ENCODE measurements around the gene HTRA3.

HTRA3 gene

DNA sequence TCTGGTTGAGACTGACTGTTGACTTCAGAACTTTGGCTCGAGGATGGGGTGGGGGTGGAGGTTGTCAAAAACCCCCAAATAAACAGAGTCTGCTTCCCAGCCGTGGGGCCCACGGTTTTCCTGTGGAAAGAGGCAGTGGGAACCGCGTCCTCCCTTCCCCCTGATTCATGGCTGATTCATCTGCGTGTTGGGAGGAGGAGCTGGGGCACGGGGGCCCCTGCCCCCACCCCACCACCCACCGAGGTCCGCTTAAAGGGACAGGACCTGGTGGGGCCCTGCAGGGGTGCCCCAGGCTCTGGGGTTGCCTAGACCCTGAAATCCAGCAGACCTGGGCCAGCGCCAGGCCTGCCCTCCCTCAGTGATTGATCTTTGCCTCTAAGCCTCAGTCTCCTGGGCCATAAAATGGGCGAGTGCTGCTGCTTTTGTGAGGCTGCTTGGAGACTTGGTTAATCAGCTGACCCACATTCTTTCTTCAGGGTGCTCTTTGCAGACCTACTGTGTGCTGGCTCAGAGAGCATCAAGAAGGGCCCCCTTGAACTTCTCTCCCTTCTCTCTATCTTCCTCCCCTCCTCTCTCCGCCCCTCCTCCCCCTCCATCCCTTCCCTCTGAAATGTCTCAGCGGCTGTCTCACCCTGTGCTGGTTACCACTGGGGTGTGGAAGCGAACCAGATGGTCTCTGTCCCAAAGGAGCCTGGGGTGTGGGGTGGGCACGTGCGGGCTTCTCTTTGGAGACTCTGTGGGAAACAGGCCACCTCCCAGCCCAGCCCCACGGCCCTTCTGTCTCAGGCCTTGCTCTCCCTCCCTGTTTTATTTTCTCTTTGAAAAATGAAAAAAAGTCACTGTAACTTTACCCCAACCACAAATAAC lies 9.1 kb downstream of the HTRA3 start:
- ChIA-PET POLR2A (ENCODE audit: low non-redundant PET) (no interaction called here), CTCF (no interaction called here)
- peak overlapping the region; percentile 17; the same call in 1 of the 2 replicates for H3K27ac ChIP-seq
- DNase-seq (ENCODE audit: low spot score), result peak; percentile 41
- TF ChIP-seq, protein P1, sequence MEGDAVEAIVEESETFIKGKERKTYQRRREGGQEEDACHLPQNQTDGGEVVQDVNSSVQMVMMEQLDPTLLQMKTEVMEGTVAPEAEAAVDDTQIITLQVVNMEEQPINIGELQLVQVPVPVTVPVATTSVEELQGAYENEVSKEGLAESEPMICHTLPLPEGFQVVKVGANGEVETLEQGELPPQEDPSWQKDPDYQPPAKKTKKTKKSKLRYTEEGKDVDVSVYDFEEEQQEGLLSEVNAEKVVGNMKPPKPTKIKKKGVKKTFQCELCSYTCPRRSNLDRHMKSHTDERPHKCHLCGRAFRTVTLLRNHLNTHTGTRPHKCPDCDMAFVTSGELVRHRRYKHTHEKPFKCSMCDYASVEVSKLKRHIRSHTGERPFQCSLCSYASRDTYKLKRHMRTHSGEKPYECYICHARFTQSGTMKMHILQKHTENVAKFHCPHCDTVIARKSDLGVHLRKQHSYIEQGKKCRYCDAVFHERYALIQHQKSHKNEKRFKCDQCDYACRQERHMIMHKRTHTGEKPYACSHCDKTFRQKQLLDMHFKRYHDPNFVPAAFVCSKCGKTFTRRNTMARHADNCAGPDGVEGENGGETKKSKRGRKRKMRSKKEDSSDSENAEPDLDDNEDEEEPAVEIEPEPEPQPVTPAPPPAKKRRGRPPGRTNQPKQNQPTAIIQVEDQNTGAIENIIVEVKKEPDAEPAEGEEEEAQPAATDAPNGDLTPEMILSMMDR (conservative IDR thresholded peaks at IDR 0.05; ENCODE audit: low read depth), result no peak

DNA sequence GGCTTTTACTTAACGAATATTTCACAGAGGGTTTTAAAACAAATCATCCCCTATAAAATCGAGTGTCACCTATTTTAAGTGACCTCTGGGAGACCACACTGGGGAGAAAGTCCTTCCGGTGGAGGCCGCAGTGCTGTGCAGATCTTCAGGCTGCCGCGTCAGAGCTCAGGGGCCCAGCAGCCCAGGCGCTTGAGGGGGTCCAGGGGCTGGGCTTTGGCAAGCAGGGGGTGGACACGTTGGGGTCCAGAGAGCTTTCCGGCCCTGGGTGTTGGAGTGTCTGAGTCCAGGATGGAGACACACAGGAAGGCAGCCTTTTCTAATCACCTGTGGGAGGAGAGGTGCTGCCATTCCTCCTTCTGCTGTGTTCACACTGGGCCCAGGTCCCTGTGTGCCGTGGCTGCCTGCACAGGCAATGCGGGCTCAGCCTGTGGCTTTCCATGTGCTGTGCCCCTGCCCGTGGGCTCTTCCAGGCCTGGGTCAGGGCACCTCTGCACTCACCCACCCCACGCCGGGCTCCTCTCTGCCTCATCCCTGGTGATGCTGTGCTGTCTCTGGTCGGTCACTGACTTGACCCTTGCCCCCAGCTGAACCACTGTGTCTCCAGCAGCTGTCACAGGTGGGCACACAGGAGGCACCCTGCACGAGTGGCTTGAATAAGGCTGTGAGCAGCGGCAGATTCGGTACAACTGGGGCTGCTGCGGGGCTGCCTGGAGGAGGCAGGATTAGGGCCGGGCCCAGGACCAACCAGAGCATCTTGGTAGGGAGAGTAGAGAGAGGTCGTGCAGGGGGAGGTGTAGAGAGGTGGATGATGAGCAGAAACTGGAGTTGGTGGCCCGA lies 10.0 kb downstream of the HTRA3 start:
- CTCF ChIA-PET, result no interaction called here
- TF ChIP-seq, protein P1 (conservative IDR thresholded peaks at IDR 0.05; ENCODE audit: low read depth), result no peak
- POLR2A ChIA-PET (ENCODE audit: low non-redundant PET), result no interaction called here

DNA sequence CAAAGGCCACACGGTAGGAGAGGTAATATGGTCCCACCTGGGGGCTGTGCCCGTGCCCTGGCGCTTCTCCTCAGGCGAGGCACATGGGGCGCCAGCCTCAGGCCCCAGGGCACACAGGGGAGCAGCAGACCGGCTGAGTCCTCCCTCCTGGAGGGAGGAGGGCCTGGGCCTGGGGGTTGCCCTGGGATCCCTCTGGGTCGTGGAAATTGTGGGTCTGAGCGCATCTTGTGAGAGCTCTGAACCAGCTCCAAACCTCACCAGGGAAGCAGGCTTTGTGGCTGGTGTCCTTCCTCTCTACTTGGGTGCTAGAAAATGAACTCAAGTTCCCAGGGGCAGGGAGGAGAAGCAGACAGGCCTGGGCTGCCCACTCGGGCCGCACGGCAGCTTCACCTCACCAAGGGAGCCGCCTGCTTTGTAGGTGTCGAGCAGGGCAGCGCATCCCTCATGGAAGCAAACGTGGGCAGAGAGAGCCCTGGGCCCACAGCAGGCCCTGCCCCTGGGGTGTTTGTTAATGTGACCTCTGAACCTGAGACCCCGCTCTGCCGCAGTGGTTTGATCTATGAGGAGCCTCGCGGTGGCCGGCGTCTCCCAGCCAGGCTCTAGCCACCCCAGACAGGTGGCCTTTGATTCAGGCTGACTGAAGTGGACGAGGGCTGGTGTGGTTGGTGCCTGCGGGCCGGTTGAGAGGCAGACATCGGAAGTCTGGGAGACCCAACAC lies 10.8 kb downstream of the HTRA3 start:
- H3K27ac ChIP-seq, result no peak overlapping the region
- TF ChIP-seq, protein P1 (conservative IDR thresholded peaks at IDR 0.05; ENCODE audit: low read depth), result no peak
- POLR2A ChIA-PET (ENCODE audit: low non-redundant PET), result no interaction called here

More for the DNA sequence above, 10.0 kb downstream of the HTRA3 start:
- no peak for DNase-seq (ENCODE audit: low spot score)
- no peak overlapping the region for H3K27ac ChIP-seq

DNA sequence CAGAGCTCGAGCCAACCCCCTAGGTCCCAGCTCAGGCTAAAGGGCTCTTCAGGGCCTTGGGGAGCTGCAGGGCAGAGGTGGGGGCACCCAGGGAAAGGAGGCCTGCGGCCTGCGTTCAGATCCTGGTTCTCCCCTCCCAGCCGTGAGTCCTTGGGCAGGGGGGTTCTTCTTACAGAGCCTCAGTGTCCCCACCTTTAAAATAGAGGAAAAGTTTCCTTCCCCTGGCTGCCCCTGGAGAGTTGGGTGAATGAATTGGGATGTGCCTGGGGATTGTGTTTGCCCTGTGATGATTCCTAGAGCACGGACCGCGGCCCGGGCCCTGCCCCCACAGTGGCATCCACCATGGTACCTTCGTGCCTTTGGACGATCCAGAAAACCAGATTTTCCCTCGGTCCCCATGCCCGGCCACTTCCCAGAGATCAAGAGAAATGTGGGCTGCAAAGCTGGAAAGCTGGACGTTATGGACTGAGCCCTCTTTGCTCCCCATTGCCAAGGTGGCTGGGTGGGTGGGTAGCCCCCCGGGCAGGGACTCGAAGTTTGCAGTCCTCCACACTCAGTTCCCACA lies 11.4 kb downstream of the HTRA3 start:
- no peak for DNase-seq (ENCODE audit: low spot score)
- TF ChIP-seq, protein P1 (conservative IDR thresholded peaks at IDR 0.05; ENCODE audit: low read depth), result no peak
- ChIA-PET POLR2A (ENCODE audit: low non-redundant PET) (no interaction called here), CTCF (no interaction called here)
- H3K27ac ChIP-seq, result peak overlapping the region; percentile 38; the same call in 1 of the 2 replicates

More for the DNA sequence above, 10.8 kb downstream of the HTRA3 start:
- no peak for DNase-seq (ENCODE audit: low spot score)
- CTCF ChIA-PET, result no interaction called here

DNA sequence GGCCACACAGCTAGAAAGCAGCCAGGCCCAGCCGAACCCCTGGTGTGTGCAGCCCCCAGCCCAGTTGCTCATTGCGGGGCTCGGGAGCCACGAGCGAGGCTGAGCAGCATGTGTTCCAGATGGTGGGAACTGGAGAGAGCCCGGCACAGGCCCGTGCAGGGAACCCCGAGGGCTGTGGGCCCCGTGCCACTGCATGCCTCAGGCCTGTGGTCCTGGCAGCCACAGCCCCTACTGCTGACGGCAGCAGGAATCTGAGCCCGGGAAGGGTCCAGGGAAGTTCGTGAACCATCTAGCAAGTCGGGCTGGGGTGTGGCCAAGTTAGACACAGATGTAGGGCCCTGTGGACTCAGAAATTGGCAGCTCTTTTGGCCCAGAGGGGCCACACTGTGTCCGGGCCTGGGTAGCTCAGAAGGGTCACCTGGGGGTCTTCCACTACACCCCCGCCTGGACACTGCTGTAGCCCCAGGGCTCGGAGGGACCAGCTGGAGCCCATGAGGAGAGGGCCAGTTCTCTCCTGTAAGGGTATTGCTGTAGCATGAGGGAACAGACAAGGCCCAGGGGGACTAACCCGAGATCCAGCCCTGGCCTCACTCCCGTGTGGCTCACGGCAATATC lies 12.1 kb downstream of the HTRA3 start:
- CTCF ChIA-PET, result no interaction called here
- POLR2A ChIA-PET (ENCODE audit: low non-redundant PET), result no interaction called here
- H3K27ac ChIP-seq, result peak overlapping the region; percentile 38
- DNase-seq (ENCODE audit: low spot score), result no peak
- TF ChIP-seq, protein P1 (conservative IDR thresholded peaks at IDR 0.05; ENCODE audit: low read depth), result no peak

All from RWPE1 (cell line).